Inflammatory macrophage treated with lipopolysaccharide for 4 hours (primary cell): Measurements from ENCODE around the gene SPDYE2.
A peak's percentile ranks its signal among the peaks of the same experiment; 100 is the strongest.
"Not testable (repeated sequence)": the region's sequence is repeated elsewhere in the genome, so short reads cannot be mapped to it uniquely, and the experiment has no call there.

Experiments
- DNase-seq: peaks from one replicate; pipeline ENCODE4 v3.0.0-alpha.2; 2020

The SPDYE2 gene

DNA sequence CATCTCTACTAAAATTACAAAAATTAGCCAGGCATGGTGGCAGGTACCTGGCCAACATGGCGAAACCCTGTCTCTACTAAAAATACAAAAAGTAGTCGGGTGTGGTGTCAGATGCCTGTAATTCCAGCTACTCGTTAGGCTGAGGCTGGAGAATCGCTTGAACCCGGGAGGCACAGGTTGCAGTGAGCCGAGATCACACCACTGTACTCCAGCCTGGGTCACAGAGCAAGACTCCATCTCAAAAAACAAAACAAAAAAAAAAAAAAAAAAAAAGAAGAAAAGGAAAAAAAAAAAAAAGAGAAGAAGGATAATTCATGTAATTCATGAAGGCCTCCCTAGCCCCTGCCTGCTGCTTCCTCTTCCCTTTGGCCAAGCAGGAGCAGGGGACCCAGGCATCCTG is 10.4 kb upstream of the SPDYE2 start:
- not testable (repeated sequence) for DNase-seq

DNA sequence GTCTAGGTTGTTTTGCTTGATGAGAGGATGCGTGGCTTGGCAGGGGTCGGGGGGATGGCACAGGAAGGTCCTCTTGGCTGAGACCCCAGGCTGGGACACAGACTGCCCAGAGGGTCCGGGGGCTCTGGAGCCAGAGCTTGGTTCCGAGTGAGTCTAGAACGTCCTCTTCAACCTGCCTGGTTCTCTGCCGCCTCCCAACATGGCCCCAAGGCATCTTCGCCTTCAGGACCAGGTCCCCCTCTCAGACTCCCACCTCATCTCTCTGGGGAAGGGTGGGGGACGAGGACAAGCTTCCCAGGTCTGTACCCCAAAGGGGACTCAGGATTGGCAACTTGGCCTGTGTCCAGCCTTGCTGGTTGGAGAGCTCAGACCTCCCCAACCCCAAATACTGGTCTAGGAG is 8.9 kb upstream of the SPDYE2 start:
- DNase-seq = not testable (repeated sequence)

DNA sequence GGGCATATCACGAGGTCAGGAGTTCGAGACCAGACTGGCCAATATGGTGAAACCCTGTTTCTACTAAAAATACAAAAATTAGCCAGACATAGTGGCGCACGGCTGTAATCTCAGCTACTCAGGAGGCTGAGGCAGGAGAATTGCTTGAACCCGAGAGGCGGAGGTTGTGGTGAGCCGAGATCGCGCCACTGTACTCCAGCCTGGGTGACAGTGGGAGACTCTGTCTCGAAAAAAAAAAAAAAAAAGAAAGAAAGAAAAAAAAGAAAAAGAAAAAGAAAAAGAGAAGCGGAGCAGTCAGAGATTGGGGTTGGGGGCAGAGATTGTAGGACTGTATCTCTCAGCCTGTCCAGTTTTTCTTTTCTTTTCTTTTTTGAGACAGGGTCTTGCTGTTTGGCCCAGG is 8.3 kb upstream of the SPDYE2 start:
- not testable (repeated sequence) for DNase-seq

DNA sequence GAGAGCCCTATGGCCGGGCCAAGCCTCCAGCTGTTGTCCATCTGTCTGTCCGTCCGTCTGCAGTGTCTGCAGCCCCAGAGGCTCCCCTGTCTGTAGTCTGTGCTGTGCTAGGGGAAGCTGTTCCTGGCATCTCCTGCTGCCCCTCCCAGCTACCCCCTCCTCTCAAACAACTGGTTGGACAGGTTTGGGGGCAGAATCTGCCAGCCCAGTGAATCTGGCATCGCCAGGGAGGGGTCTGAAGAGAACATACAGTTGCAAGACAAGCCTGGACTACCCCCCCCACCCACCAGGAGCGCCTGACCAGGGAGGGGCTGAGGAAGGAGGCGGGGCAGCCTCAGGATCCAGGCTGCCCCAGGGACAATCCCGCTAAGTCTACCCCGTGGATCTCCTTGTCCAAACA is 7.4 kb upstream of the SPDYE2 start, which contains the start of gene UPK3BL2:
Gene UPK3BL2 (minus strand): TSS at position 101 of the 400 bp plus-strand sequence. CDS start 60 bp downstream, at position 41.
- not testable (repeated sequence) for DNase-seq

DNA sequence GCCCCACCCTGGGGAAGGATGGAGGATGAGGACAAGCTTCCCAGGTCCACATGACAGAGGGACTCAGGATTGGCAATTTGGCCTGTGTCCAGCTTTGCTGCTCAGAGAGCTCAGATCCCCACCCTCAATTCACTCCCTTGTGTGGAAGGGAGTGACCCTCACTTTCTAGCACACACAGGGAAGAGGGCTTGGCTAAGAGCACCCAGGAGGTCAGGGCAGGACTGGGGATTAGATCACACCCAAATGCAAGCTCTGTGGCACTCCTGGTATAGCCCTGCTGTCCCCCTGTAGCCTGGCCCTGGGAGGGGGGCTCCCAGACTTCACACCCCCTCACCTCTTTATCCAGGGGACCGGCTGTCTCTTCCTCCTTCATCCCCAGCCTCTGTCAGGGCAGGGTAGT is 6.7 kb upstream of the SPDYE2 start:
- not testable (repeated sequence) for DNase-seq

DNA sequence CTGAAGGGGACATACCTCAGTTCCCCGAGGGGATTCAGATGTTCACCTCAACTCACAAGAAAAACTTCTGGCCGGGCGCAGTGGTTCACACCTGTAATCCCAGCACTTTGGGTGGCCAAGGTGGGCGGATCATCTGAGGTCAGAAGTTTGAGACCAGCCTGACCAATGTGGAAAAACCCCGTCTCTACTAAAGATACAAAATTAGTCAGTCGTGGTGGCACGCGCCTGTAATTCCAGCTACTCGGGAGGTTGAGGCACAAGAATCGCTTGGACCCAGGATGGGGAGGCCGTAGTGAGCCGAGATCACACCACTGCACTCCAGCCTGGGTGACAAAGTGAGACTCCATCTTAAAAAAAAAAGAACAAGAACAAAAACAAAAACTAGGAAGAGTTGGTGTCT is 5.7 kb upstream of the SPDYE2 start:
- DNase-seq = not testable (repeated sequence)

DNA sequence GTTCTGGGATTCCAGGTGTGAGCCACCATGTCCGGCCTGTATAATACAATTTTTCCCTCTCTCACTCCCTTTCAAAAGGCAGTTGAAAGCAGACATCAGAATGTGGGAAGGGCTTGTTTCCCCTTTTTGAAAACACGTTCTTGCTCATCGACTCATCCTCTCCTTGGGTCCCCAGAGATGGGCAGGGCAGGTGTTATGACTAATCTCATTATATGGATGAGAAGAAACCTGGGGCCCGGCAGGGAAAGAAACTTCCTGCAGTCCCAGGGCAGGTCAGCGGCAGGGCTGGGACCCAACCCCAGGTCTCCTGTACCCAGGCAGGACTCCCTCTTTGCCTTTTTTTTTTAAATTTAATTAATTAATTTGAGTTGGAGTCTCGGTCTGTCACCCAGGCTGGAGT is 4.7 kb upstream of the SPDYE2 start:
- not testable (repeated sequence) for DNase-seq

DNA sequence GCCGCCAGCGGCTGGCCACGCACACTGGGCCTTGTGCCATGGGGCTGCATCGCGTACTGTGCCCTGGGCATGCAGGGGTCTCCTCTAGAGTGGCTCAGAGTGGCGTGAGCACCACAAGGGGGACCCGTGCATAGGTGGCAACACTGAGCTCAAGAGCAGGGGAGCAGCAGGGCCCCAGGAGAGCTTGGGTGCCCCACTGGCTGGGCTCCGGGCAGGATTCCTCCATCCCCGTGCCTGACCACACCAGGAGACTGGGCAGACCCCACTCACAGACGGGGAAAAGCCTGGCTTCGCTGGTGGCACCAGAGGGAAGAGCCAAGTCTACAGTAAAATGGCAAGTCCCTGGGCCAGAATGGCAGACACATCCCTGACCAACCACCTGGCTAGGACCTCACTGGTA is 17.6 kb downstream of the SPDYE2 start:
- DNase-seq = not testable (repeated sequence)

DNA sequence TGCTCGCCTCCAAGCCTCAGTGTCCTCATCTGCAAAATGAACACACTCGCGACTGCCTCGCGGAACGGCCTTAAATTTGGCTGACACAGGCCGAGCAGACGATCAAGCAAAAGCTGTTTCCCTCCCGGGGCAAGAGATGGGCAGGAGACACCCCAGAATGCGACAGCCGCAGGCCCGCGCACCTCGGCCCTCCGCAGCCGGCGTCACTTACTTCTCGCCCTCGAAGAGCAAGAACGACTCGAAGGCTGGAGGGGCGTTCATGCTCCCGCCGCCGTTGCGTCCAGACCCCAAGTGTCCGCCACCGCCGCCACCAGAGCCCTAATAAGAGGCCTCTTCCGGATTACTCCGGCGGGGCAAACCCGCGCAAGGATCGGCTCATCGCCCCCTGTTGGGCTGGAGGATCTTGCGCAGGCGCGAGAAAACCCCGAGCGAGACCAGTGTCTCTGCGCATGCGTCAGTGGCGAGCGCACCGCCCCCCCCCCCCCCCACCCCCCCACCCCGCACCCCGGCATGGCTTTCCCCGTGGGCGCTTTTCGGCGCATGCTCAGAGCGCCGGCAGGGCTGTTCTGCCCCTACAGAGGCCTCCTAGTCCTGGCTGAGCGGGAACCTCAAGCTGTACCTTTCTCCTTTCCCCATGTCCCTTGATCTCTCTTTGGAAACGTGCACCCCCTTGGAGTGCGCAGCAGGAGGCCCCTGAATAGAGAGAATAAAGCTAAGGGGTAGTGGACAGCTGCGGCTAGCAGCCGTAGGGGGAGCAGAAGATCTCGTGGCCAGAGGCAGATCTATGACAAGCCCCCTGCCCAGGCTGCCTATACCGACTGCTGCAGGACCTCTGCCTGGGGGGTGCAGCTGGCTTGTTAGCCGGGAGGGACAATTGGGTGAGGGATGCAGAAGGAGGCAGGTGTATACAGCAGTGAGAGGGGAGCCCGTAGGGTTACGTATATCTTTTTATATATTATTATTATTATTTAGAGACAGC is 21.5 kb downstream of the SPDYE2 start, which contains the start of gene POLR2J3:
Gene POLR2J3 (minus strand): TSS at position 323 of the 979 bp plus-strand sequence. CDS start 62 bp downstream, at position 261.
- DNase-seq = peak; percentile 85

DNA sequence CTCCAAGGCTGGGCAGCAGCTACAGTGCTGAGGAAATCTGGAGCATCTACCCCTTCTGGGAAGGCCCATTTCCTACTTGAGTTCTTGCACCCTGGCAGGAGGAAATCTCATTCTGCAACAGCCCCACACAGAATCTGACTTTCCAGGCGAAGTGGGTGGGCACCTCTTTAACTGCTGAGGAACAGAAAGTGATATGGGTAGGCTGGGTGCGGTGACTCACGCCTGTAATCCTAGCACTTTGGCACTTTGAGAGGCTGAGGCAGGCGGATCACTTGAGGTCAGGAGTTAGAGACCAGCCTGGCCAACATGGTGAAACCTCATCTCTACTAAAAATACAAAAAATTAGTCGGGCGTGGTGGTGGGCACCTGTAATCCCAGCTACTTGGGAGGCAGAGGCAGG is 23.6 kb downstream of the SPDYE2 start:
- DNase-seq = not testable (repeated sequence)

DNA sequence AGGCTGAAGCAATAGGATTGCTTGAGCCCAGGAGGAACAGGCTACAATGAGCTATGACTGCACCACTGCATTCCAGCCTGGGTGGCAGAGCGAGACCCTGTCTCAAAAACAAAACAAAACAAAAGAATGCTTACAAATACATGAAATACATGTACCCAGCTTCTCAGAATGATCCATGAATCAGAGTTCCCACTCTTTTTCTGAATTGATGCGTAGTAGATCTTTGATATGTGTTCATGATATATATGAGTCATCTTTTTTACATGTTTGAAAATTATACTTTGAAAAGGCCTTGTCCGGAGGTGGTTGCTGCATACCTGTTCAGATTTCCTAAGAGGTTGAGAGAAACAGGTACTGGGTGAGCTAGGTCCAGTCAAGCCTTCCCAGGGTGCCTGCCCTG is 25.3 kb downstream of the SPDYE2 start:
- DNase-seq = not testable (repeated sequence)

DNA sequence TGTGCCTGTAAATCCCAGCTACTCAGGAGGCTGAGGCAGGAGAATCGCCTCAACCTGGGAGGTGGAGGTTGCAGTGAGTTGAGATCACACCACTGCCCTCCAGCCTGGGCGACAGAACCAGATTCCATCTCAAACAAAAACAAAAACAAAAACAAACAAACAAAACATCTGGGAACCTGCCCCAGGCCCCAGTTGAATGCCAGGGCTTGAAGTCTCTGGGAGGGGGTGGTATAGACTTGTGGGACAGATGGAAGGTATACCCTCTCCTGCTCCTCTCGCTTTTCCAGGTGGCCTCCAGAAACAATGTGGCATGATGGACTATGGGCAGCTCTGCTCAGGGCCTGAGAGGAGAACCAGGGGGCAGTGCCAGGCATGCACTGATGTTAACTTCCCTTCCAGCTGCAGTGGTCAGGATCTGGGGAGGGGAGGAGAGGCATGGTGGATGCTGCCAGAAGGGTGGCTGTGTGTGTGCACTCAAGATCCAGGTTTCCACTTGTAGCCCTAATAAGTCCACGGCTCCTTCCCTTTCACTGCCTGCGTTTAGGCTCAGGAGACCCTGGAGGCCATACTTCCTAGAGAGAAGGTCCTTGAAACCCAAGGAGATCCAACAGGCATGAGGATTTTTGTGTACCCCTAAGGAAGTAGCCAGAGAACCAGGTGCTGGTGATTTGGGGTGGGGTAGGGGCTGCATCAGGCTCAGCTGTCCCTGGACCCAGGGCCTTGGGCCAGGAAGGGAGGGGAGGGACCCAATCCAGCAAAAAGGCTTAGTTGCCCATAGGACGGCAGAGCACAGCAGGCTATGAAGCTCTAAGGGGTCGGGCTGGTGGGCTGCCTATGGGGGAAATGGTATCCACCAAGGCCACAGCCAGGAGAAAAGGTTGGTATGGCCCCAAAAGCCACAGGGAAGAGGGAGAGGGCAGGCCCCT is 26.6 kb downstream of the SPDYE2 start:
- DNase-seq = not testable (repeated sequence)

DNA sequence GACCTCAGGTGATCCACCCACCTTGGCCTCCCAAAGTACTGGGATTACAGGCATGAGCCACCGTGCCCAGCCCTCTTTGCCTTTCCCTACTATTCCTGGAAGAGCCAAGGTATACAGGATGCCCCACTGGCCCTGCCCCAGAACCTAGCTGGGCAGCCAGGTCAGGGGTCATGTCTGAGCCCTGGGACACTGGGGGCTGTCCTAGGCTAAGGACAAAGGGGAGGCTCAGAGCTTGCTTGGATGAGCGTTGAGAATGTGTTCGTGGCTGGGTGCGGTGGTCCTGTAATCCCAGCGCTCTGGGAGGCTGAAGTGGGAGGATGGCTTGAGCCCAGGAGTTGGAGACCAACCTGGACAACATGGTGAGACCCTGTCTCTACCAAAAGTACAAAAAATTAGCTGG is 27.5 kb downstream of the SPDYE2 start:
- not testable (repeated sequence) for DNase-seq

DNA sequence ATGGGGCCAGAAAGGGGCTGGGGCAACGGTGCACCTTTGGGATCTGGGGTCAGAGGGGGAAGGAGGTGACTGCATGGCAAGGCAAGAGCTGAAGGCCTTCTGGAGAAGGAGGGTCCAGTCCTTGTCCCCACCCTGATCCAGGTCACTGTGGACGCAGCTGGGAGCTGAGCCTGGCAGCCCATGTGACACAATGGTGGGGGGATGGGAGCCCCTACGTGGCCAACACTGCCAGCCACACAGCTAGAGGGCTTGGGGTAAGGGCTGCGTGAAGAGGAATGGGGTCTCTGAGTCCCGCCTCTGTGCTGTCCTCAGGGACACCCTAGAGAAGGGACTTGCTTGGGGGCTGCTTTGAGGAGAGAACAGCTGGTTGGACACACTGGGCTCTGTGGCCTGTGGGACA is 30.7 kb downstream of the SPDYE2 start:
- DNase-seq = not testable (repeated sequence)

DNA sequence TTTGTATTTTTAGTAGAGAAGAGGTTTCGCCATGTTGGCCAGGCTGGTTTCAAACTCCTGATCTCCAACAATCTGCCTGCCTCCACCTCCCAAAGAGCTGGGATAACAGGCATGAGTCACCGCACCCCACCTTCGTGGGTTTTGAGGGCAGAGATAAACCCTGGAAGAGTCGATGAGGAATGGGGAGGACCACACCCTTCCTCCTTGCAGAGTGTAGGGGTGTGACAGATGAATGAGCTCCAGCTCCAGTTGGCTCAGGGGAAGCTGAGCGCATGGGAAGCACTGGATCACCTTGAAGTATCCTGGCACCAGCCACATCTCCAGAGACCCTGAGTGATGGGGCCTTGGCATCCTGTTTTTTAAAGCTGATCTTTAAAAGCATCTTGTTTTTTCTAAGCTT is 32.5 kb downstream of the SPDYE2 start:
- not testable (repeated sequence) for DNase-seq

DNA sequence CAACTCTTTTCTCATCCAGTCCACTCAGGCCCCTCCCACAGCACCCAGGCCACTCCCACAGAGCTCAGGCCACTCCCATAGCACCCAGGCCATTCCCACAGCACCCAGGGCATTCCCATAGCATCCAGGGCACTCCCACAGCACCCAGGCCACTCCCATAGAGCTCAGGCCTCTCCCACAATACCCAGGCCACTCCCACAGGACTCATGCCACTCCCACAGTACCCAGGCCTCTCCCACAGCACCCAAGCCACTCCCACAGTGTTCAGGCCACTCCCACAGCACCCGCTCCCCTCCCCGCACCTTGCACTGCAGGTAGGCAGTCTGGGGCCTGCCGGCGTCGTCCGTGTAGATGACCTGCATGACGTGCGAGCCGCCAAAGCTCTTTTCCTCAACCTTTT is 38.8 kb downstream of the SPDYE2 start:
- DNase-seq = not testable (repeated sequence)

DNA sequence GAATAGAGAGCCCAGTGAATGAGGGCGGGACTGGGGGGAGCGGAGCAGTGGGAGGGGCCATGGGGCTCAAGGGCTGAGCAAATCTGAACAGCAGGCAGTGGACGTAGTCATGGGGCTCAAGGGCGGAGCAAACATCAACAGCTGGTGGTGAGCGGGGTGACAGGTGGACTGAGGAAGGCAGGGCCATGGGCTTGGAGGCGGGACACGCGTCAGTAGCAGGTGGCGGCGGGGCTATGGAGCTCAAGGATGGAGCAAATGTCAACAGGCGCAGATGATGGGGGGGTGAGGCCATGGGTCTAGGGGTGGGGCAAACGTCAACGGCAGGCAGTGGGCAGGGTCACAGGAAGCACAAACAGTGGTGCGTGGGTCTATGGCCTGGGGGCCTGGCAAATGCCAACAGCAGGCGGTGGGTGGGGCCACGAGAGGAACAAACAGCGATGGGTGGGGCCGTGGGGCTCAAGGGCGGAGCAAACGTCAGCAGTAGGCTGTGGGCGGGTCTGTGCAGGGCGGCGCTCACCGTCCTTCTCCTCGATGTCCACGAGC is 41.5 kb downstream of the SPDYE2 start:
- not testable (repeated sequence) for DNase-seq

DNA sequence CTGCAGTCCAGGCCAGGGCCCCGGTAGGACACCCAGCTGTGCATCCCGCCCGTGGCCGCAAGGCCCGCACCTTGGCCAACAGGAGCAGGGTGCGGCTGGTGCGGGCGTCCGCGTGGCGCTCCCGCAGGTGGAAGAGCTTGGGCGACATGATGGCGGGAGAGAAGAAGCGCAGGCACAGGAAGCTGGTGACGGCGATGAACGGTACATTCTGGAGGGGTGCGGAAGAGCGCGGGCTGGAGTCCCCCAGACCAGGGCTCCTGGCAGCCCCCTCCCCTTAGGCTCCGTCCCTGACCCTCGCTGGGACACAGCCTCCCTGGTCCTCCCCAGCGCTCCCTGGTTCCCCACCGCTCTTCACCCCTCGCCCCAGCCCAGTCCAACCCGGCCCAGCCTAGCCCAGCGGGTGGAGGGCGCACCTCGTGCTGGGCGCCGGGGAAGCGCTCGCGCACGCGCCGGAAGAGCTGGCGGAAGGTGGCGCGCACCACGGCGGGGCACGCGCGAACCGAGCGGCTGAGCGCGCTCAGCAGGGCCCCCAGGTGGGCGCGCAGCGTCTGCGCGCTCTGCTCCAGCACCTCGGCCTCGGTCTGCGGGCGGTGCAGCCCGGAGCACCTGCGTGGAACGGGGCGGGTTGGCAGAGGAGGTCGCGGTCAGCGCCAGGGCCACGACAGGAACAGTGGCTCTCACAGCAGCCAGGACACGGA is 42.8 kb downstream of the SPDYE2 start:
- not testable (repeated sequence) for DNase-seq

DNA sequence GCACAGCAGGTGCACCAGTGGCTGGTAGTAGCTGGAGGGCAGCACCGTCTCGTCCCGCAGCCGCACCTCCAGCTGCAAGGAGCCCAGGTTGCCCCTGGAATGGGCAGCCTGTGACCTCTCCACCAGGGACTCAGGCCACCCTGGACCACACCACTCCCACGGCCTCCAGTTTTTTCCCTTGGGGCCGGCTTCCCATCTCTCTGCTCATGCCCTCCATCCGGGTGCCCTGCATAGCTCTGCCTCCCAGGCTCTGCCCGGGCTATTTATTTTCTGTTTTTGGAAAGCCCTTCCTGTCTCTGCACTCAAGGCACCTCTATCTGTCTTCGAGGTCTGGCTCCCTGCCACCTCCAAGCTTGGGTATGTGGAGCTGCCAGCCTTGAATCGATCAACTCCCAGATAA is 45.0 kb downstream of the SPDYE2 start:
- DNase-seq = not testable (repeated sequence)

DNA sequence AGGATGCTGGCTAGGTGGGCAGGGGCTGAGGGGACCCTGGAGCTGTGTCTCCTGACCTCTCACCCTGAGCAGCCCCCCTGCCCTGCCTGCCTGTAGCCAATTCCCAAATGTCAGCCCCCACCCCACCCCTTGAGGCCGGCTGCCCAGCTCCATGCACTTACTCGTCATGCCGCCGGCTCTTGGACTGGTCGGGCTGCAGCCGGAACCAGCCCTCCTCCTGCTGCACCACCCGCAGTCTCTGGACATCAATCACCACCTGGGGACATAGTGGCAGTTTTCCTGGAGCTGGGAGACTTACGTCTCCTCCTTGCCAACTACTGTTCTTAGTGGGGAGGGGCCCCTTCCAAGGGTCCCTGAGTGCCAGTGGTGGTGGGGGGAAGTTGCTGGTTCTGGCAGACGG is 48.7 kb downstream of the SPDYE2 start:
- not testable (repeated sequence) for DNase-seq

DNA sequence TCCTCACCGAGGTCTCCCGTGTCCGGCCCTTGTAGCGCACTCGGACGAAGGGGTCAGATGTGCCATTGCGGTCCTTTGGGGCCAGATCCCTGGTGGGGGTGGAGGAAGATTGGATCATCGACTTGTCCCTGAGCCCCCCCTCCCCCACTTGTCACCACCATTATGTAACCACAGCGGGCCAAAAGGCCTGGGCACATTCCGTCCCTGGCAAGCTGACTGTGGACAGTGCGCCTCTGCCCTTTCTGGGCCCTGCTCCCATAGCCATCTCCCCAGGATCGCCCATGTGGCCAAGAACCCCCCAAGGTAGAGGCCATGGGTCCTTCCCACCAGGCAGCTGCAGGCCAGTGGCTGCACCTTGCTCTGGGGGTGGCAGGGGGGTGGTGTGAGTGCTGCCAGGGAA is 51.3 kb downstream of the SPDYE2 start:
- not testable (repeated sequence) for DNase-seq
